ENCODE results near the gene KCTD14.

KCTD14 gene

DNA sequence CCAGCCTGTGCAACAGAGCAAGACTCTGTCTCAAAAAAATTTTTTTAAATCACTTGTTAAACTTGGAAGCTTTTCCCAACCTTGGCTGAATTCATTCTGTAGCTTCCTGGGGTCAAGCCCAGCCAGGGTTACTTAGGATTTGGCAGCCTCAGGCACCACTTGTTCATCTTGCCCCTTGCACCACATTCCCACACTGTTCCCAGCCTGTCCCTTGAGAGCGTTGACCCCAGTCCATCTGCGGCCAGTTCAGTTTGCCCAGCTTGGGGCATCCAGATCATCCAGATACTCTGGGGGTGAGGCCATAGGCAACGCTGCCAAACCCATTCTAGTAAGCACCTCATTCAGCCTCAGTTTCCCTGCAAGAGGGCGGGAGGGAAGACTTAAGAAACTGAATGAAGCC, 31.9 kb upstream of the KCTD14 start:
- Histone ChIP-seq H3K23ac (ENCODE audit: low read length) (no peak overlapping the region), H3K4ac (ENCODE audit: low read depth, low read length) (no peak overlapping the region), H3K56ac (ENCODE audit: low read length) (peak overlapping the region; percentile 56), H3K36me3 (ENCODE audit: control insufficient read depth, insufficient read depth, low read length) (no peaks in the 10 kb centered on the region), H4K8ac (ENCODE audit: low read depth, low read length) (no peak overlapping the region), H3K4me2 (ENCODE audit: low read length) (no peak overlapping the region), H3K9ac (ENCODE audit: low read length) (no peak overlapping the region), H2AK5ac (ENCODE audit: low read length) (no peak overlapping the region), H3K4me1 (ENCODE audit: control insufficient read depth, low read depth, low read length) (peaks cover 3% of the 10 kb centered on the region), H3K79me1 (ENCODE audit: low read length) (no peaks in the 10 kb centered on the region), H2BK5ac (ENCODE audit: low read length) (no peak overlapping the region), H2BK120ac (ENCODE audit: low read depth, low read length) (no peak overlapping the region), H3K27me3 (ENCODE audit: insufficient read depth, low read length, poor library complexity) (no peaks in the 10 kb centered on the region), H3K79me2 (ENCODE audit: control insufficient read depth, insufficient read depth, low read length) (no peaks in the 10 kb centered on the region), H4K5ac (ENCODE audit: low read length) (no peak overlapping the region), H3K27ac (ENCODE audit: low read depth, low read length) (no peak overlapping the region), H3K4me3 (ENCODE audit: low read length) (no peak overlapping the region), H3K18ac (ENCODE audit: low read length) (no peak overlapping the region), H2BK15ac (replicated peaks; ENCODE audit: low read depth) (no peak overlapping the region)
- WGBS (ENCODE audit: extremely low coverage, insufficient coverage, low lambda C conversion rate) = no CpG with 5 or more reads among the region's 4 CpGs
- no peak for DNase-seq

DNA sequence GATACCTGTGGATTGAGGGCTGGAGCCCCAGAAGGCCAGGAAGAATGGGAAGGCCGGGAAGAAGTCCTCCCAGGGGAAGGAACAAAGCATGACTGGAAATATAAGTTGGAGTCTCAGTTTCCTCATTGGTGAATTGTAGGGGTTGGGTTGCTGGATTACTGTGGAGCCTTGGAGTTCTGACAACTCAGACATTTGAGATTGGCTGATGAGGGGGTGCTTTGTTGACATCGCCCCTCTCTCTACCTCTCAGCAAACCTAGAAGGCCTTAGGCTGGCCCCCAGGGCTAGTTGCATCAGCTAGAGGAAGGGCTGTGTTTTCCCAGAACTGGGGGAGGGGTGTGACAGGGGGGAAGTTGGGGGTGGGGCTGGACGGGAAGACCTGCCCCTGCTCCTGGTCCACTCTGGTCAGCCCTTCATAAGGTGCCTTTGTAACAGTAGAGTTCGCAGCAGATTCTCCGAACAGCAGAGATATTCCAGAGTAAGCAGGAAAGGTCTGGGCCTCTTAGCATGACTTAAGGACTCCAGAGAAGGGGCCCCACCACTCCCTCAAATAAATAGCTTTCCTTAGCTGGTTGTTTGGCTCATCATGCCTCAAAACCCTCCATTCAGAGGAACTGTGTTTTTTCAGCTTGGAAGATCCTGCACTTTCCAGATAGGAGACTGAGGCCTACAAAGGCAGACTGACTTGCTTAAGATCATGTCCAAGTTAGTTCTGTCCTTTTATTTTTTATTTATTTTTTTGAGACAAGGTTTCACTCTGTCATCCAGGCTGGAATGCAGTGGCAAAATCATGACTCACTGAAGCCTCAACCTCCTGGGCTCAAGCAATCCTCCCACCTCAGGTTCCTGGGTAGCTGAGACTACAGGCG, 28.1 kb upstream of the KCTD14 start:
- peak overlapping the region; percentile 17 for H4K5ac ChIP-seq (ENCODE audit: low read length)
- H2AK5ac ChIP-seq (ENCODE audit: low read length) = no peak overlapping the region
- H3K79me1 ChIP-seq (ENCODE audit: low read length) = no peaks in the 10 kb centered on the region
- no peak overlapping the region for H3K4me2 ChIP-seq (ENCODE audit: low read length)
- H3K27ac ChIP-seq (ENCODE audit: low read depth, low read length) = peak overlapping the region; percentile 27
- no CpG with 5 or more reads among the region's 6 CpGs for WGBS (ENCODE audit: extremely low coverage, insufficient coverage, low lambda C conversion rate)
- no peaks in the 10 kb centered on the region for H3K27me3 ChIP-seq (ENCODE audit: insufficient read depth, low read length, poor library complexity)
- H3K36me3 ChIP-seq (ENCODE audit: control insufficient read depth, insufficient read depth, low read length) = no peaks in the 10 kb centered on the region
- peak overlapping the region; percentile 4 for H3K9ac ChIP-seq (ENCODE audit: low read length)
- no peak overlapping the region for H3K23ac ChIP-seq (ENCODE audit: low read length)
- peak overlapping the region; percentile 90 for H2BK120ac ChIP-seq (ENCODE audit: low read depth, low read length)
- no peak overlapping the region for H4K8ac ChIP-seq (ENCODE audit: low read depth, low read length)
- no peak overlapping the region for H2BK5ac ChIP-seq (ENCODE audit: low read length)
- peak overlapping the region; percentile 78 for H3K4ac ChIP-seq (ENCODE audit: low read depth, low read length)
- no peak overlapping the region for H2BK15ac ChIP-seq (replicated peaks; ENCODE audit: low read depth)
- H3K56ac ChIP-seq (ENCODE audit: low read length) = peak overlapping the region; percentile 35
- peak; percentile 84 for DNase-seq
- H3K79me2 ChIP-seq (ENCODE audit: control insufficient read depth, insufficient read depth, low read length) = no peaks in the 10 kb centered on the region
- no peak overlapping the region for H3K4me3 ChIP-seq (ENCODE audit: low read length)
- peaks cover 3% of the 10 kb centered on the region for H3K4me1 ChIP-seq (ENCODE audit: control insufficient read depth, low read depth, low read length)
- peak overlapping the region; percentile 97 for H3K18ac ChIP-seq (ENCODE audit: low read length)

DNA sequence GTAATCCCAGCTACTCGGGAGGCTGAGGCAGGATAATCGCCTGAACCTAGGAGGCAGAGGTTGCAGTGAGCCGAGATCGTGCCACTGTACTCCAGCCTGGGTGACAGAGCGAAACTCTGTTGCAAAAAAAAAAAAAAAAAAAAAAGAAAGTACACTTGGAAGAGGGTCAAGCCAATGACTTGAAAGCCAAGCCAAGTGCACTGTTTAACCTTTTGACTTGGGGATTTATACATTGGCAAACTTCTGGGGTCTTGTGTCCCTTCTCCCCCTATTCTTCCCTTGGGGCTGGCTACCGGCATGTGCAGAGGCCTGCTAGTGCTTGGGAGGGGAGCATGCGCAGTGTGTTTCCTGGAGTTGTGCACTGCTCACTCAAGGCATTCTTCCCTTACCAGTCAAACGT, 26.3 kb upstream of the KCTD14 start:
- Histone ChIP-seq H4K5ac (ENCODE audit: low read length) (no peak overlapping the region), H3K4ac (ENCODE audit: low read depth, low read length) (no peak overlapping the region), H4K8ac (ENCODE audit: low read depth, low read length) (no peak overlapping the region), H3K36me3 (ENCODE audit: control insufficient read depth, insufficient read depth, low read length) (no peaks in the 10 kb centered on the region), H3K56ac (ENCODE audit: low read length) (no peak overlapping the region), H3K79me1 (ENCODE audit: low read length) (no peaks in the 10 kb centered on the region), H3K27me3 (ENCODE audit: insufficient read depth, low read length, poor library complexity) (no peaks in the 10 kb centered on the region), H3K18ac (ENCODE audit: low read length) (no peak overlapping the region), H3K27ac (ENCODE audit: low read depth, low read length) (no peak overlapping the region), H2BK120ac (ENCODE audit: low read depth, low read length) (no peak overlapping the region), H2BK15ac (replicated peaks; ENCODE audit: low read depth) (no peak overlapping the region), H3K9ac (ENCODE audit: low read length) (no peak overlapping the region), H2AK5ac (ENCODE audit: low read length) (no peak overlapping the region), H2BK5ac (ENCODE audit: low read length) (no peak overlapping the region), H3K23ac (ENCODE audit: low read length) (no peak overlapping the region), H3K4me1 (ENCODE audit: control insufficient read depth, low read depth, low read length) (peaks cover 5% of the 10 kb centered on the region), H3K4me3 (ENCODE audit: low read length) (no peak overlapping the region), H3K79me2 (ENCODE audit: control insufficient read depth, insufficient read depth, low read length) (no peaks in the 10 kb centered on the region), H3K4me2 (ENCODE audit: low read length) (no peak overlapping the region)
- DNase-seq = no peak
- no CpG with 5 or more reads among the region's 8 CpGs for WGBS (ENCODE audit: extremely low coverage, insufficient coverage, low lambda C conversion rate)

GRCh38 chr11:78048561-78048960, 25.5 kb upstream of the KCTD14 start:
- Histone ChIP-seq H2BK5ac (ENCODE audit: low read length) (no peak overlapping the region), H3K4me3 (ENCODE audit: low read length) (no peak overlapping the region), H4K5ac (ENCODE audit: low read length) (no peak overlapping the region), H3K79me2 (ENCODE audit: control insufficient read depth, insufficient read depth, low read length) (no peaks in the 10 kb centered on the region), H3K27me3 (ENCODE audit: insufficient read depth, low read length, poor library complexity) (no peaks in the 10 kb centered on the region), H3K18ac (ENCODE audit: low read length) (no peak overlapping the region), H3K4ac (ENCODE audit: low read depth, low read length) (no peak overlapping the region), H3K9ac (ENCODE audit: low read length) (no peak overlapping the region), H3K56ac (ENCODE audit: low read length) (no peak overlapping the region), H2BK15ac (replicated peaks; ENCODE audit: low read depth) (no peak overlapping the region), H3K4me2 (ENCODE audit: low read length) (no peak overlapping the region), H4K8ac (ENCODE audit: low read depth, low read length) (no peak overlapping the region), H2BK120ac (ENCODE audit: low read depth, low read length) (no peak overlapping the region), H2AK5ac (ENCODE audit: low read length) (no peak overlapping the region), H3K23ac (ENCODE audit: low read length) (no peak overlapping the region), H3K36me3 (ENCODE audit: control insufficient read depth, insufficient read depth, low read length) (no peaks in the 10 kb centered on the region), H3K79me1 (ENCODE audit: low read length) (no peaks in the 10 kb centered on the region), H3K27ac (ENCODE audit: low read depth, low read length) (no peak overlapping the region), H3K4me1 (ENCODE audit: control insufficient read depth, low read depth, low read length) (peaks cover 5% of the 10 kb centered on the region)
- no CpG with 5 or more reads among the region's 3 CpGs for WGBS (ENCODE audit: extremely low coverage, insufficient coverage, low lambda C conversion rate)
- peak; percentile 52 for DNase-seq

- no peak overlapping the region for H2BK120ac ChIP-seq (ENCODE audit: low read depth, low read length)
- DNase-seq = no peak
- no CpG with 5 or more reads among the region's 6 CpGs for WGBS (ENCODE audit: extremely low coverage, insufficient coverage, low lambda C conversion rate)
Observed at GRCh38 chr11:78046486-78046854, 23.4 kb upstream of the KCTD14 start.

More at GRCh38 chr11:78046486-78046854, 23.4 kb upstream of the KCTD14 start:
- Histone ChIP-seq H3K4me2 (ENCODE audit: low read length) (no peak overlapping the region), H3K79me2 (ENCODE audit: control insufficient read depth, insufficient read depth, low read length) (no peaks in the 10 kb centered on the region), H3K4me1 (ENCODE audit: control insufficient read depth, low read depth, low read length) (peaks cover 5% of the 10 kb centered on the region), H3K4ac (ENCODE audit: low read depth, low read length) (no peak overlapping the region), H3K18ac (ENCODE audit: low read length) (no peak overlapping the region), H2AK5ac (ENCODE audit: low read length) (no peak overlapping the region), H3K27me3 (ENCODE audit: insufficient read depth, low read length, poor library complexity) (no peaks in the 10 kb centered on the region), H3K9ac (ENCODE audit: low read length) (peak overlapping the region; percentile 33), H2BK15ac (replicated peaks; ENCODE audit: low read depth) (no peak overlapping the region), H3K56ac (ENCODE audit: low read length) (peak overlapping the region; percentile 45), H4K8ac (ENCODE audit: low read depth, low read length) (no peak overlapping the region), H3K36me3 (ENCODE audit: control insufficient read depth, insufficient read depth, low read length) (no peaks in the 10 kb centered on the region), H3K79me1 (ENCODE audit: low read length) (no peaks in the 10 kb centered on the region), H2BK5ac (ENCODE audit: low read length) (no peak overlapping the region), H3K23ac (ENCODE audit: low read length) (no peak overlapping the region), H3K27ac (ENCODE audit: low read depth, low read length) (no peak overlapping the region), H3K4me3 (ENCODE audit: low read length) (no peak overlapping the region), H4K5ac (ENCODE audit: low read length) (no peak overlapping the region)
